ENCODE measurements around the gene SAMD3.
"Not testable (repeated sequence)": the region's sequence is repeated elsewhere in the genome, so short reads cannot be mapped to it uniquely, and the experiment has no call there.

SAMD3 gene

DNA sequence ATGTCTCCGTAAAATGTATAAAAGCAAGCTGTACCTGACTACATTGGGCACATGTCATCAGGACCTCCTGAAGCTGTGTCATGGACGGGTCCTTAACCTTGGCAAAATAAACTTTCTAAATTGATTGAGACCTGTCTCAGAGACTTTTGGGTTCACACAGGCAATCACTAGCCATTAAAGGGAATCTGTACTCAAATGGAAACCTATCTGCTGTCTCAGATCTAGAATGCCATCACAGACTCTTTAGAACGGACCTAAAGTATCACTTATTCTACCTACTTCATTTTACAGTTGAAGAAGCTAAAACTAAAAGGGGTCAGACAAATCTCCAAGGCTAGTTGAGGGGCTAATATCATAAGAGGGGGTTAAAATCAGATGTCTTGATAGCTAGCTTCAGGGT lies 11.1 kb downstream of the SAMD3 start:
- no peak for DNase-seq (ENCODE audit: low read depth)

- no peak for DNase-seq (ENCODE audit: low read depth)
Measured at GRCh38 chr6:130207979-130208649, 14.6 kb downstream of the SAMD3 start.

GRCh38 chr6:130206479-130206878 lies 16.3 kb downstream of the SAMD3 start:
- DNase-seq (ENCODE audit: low read depth), result no peak

DNA sequence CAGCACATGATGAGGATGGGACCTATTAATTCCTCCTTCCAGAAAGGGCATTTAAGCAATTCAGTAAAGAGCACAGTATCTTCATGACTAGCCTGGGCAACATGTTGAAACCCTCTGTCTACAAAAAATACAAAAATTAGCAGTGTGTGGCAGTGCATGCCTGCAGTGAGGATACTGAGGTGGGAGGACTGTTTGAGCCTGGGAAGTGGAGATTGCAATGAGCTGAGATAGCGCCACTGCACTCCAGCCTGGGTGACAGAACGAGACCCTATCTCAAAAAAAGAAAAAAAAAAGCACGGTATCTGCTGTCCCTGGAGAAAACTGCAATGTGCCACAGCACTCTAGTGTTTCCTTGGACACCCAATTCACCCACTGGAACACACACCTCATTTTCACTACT lies 18.4 kb downstream of the SAMD3 start:
- DNase-seq (ENCODE audit: low read depth), result no peak

GRCh38 chr6:130203370-130203769 lies 19.4 kb downstream of the SAMD3 start:
- DNase-seq (ENCODE audit: low read depth), result no peak

- DNase-seq (ENCODE audit: low read depth), result no peak
Measured at GRCh38 chr6:130202782-130203181, 20.0 kb downstream of the SAMD3 start.

DNA sequence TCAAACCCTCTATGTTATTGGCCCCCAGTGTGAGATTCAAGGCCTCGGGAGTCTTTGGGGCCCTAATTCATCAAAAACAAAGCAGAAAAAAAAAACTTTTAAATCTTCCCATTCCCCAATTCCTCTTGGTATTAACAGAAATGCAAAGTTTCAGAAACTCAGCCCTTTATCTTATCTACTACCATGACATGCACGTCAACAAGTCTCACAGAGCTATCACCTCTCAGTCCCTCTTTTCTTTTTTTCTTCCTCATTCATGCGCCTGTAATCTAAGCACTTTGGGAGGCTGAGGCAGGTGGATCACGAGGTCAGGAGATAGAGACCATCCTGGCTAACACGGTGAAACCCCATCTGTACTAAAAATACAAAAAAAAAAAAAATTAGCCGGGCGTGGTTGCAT lies 22.7 kb downstream of the SAMD3 start:
- no peak for DNase-seq (ENCODE audit: low read depth)

DNA sequence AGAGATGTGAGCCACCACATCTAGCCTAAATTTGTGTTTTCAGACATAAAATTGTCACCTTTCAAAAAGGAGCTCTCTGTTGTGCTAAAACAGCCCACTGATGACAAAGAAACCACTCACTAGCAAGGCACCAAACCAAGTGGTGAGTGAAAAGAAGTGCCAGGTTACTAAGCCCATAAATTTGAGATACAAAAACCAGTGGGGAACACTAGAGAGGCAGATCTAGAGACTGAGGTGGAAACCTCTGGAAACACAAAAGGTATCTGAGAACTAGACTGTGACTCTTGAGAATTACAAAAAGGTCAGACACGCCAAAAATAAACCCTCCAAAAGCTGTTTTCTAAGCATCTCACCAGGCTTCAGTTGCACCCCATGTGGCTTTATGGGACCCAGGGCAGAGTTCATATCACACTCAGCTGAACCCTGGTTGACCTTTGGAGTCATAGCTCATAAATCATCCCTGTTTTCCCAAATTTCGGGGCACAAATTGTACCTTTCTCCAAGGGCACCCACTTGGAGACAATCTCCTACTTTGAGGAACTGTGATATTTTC lies 24.2 kb downstream of the SAMD3 start:
- DNase-seq (ENCODE audit: low read depth), result no peak

DNA sequence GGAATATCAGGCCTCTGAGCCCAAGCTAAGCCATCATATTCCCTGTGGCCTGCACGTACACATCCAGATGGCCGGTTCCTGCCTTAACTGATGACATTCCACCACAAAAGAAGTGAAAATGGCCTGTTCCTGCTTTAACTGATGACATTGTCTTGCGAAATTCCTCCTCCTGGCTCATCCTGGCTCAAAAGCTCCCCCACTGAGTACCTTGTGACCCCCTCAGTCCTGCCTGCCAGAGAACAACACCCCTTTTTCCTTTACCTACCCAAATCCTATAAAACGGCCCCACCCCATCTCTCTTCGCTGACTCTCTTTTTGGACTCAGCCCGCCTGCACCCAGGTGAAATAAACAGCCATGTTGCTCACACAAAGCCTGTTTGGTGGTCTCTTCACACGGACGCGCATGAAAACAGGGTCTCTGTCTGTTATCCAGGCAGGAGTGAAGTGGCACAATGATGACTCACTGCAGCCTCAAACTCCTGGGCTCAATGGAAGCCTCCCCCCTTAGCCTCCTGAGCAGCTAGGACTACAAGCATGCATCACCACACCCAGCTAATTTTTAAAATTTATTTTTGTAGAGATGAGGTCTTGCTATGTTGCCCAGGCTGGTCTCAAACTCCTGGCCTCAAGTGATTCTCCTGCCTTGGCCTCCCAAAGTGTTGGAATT lies 24.8 kb downstream of the SAMD3 start:
- not testable (repeated sequence) for DNase-seq (ENCODE audit: low read depth)

DNA sequence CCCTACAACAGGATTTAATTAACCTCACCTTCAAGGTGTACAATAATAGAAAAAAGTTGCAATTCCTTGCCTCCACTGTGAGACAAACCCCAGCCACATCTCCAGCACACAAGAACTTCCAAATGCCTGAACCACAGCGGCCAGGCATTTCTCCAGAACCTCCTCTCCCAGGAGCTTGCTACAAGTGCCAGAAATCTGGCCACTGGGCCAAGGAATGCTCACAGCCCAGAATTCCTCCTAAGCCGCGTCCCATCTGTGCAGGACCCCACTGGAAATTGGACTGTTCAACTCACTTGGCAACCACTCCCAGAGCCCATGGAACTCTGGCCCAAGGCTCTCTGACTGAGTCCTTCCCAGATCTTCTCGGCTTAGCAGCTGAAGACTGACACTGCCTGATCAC lies 28.3 kb downstream of the SAMD3 start:
- not testable (repeated sequence) for DNase-seq (ENCODE audit: low read depth)

- DNase-seq (ENCODE audit: low read depth), result no peak
Measured at GRCh38 chr6:130190701-130191690, 31.8 kb downstream of the SAMD3 start.

GRCh38 chr6:130189531-130190397 lies 33.0 kb downstream of the SAMD3 start:
- no peak for DNase-seq (ENCODE audit: low read depth)

GRCh38 chr6:130188207-130188899 lies 34.4 kb downstream of the SAMD3 start:
- DNase-seq (ENCODE audit: low read depth), result no peak

DNA sequence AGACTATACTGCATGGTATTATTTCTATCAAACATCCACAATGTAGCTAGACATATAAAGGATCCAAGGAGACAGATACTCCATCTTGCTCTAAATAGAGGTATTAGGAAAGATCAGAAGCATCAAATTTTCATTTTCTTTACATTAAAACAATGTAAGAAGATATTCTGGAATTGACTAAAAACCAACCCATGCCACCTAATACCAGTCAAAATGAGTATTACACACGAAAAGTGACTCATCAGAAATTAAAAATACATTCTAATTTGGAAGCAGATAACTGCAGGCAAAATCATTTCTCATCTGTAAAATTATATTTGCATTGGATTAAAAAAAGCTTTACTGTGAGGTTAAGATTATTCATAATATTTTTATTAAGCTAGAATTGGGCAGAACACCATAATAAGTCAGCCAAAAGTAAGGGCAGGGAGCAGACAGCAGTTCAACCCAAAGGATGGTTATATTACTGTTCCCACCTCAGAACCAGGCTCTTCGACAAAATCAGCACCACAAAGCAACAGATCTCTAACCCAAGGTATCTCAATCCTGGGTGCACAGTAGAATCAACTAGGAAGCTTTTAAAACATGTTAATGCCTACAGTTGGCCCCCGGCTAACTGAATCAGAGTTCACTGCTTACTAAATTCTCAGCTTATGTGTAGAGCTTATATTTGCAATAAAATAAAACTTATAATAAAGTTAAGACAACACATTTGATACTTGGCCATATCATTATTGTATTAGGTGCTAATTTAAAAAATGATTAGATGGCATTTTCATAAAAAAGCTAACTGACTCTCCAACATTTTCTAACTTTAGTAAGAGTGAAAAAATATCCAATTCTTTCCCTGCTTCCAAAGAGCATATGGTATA lies 35.2 kb downstream of the SAMD3 start:
- no peak for DNase-seq (ENCODE audit: low read depth)

DNA sequence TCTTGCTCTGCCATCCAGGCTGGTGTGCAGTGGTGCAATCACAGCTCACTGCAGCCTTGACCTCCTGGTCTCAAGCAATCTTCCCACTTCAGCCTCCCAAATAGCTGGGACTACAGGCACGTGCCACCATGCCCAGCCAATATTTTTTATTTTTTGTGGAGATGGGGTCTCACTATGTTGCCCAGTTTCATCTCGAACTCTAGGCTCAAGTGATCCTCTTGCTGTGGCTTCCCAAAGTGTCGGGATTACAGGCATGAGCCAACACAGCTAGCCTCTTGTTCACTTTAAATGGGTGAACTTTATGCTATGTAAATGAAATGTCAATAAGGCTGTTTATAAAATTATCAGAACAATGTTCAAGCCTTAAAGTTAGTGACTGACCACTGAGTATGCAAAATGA lies 37.1 kb downstream of the SAMD3 start:
- no peak for DNase-seq (ENCODE audit: low read depth)

- DNase-seq (ENCODE audit: low read depth), result no peak
Measured at GRCh38 chr6:130183271-130184222, 39.2 kb downstream of the SAMD3 start.

GRCh38 chr6:130182466-130182865 lies 40.3 kb downstream of the SAMD3 start:
- DNase-seq (ENCODE audit: low read depth), result no peak

DNA sequence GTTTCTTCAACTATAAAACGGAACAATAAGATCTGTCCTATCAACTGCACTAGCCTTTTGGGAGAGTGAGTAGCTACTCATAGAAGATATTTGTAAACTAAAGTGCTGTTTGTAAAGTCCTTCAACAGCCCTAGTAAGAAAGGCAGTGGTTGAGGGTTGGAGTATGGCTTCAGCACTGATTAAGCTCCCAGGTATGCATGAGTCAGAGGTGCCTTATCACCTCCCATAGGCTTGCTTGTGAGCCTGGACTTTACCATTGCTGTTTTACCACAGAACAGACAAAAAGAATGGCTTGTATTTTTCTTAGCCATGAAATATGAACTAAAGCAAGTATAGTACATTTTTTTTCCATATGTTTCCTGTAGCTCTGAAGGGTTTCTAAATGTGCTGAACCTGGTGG lies 44.1 kb downstream of the SAMD3 start:
- no peak for DNase-seq (ENCODE audit: low read depth)

- no peak for DNase-seq (ENCODE audit: low read depth)
Measured at GRCh38 chr6:130176378-130176777, 46.4 kb downstream of the SAMD3 start.

All from stimulated activated CD8-positive, alpha-beta memory T cell treated with anti-CD3 and anti-CD28 coated beads, Interleukin-15, amount 100 ng/mL, for 24 hours (primary cell).